Upper lobe of left lung (tissue), 6 donors: ENCODE data around the gene MKLN1. TPM values are rescaled to one million over a fixed set of nuclear protein-coding genes. Genes with fewer than 3 reads are reported as not detected.
A peak's percentile ranks its signal among the peaks of the same experiment; 100 is the strongest.
"Not testable (repeated sequence)": the region's sequence is repeated elsewhere in the genome, so short reads cannot be mapped to it uniquely, and the experiment has no call there.

ENCODE experiments used
- ATAC-seq, 2 donors: fragments of 200-7000 bp; cut with Tn5 transposase; one replicate each; pipeline ENCODE4 v1.9.1; 2022; ENCODE audit warnings: mild to moderate bottlenecking in 2 of 2, moderate library complexity in 2 of 2; ENCODE audit not compliant: low FRiP score in 2 of 2
- DNase-seq, 2 donors: peaks; one replicate each; pipeline ENCODE4 v3.0.0-alpha.2; 2019 to 2020
- H3K27ac ChIP-seq, 4 donors: fragments of 200-600 bp; sonication (generic); one replicate each; pipeline ENCODE4 v1.5.1; 2016 to 2019
- H3K27me3 ChIP-seq, 4 donors: fragments of 200-600 bp; sonication (generic); one replicate each; pipeline ENCODE4 v1.5.1; 2017 to 2019
- H3K36me3 ChIP-seq, 4 donors: fragments of 200-600 bp; sonication (generic); one replicate each; pipeline ENCODE4 v1.5.1; 2016 to 2019
- H3K4me1 ChIP-seq, 4 donors: fragments of 200-600 bp; sonication (generic); one replicate each; pipeline ENCODE4 v1.5.1; 2018 to 2019
- H3K4me3 ChIP-seq, 4 donors: fragments of 200-600 bp; sonication (generic); one replicate each; pipeline ENCODE4 v1.5.1; 2017 to 2019; ENCODE audit warnings: mild to moderate bottlenecking in 2 of 4, moderate library complexity in 1 of 4
- H3K9me3 ChIP-seq, 4 donors: fragments of 200-600 bp; sonication (generic); one replicate each; pipeline ENCODE4 v1.5.1; 2018 to 2019
- CTCF ChIP-seq, 6 experiments: fragments of 450-650 bp in 4 of 6; fragments of 200-600 bp in 2 of 6; sonication (generic) in 2 of 6; IDR thresholded peaks; one replicate each; pipeline ENCODE4 v1.5.1; 2016 to 2019; ENCODE audit warnings: antibody characterized with exemption in 6 of 6
- EP300 ChIP-seq, 4 donors: sonication (generic); formaldehyde crosslinking; IDR thresholded peaks; one replicate each; pipeline ENCODE4 v1.5.1; 2017; ENCODE audit warnings: antibody characterized with exemption in 4 of 4, control low read depth in 2 of 4
- POLR2A ChIP-seq, 4 donors: fragments of 450-650 bp; IDR thresholded peaks; one replicate each; pipeline ENCODE4 v1.5.1; 2016 to 2017; ENCODE audit warnings: antibody characterized with exemption in 4 of 4, mild to moderate bottlenecking in 2 of 4
- POLR2AphosphoS5 ChIP-seq, 2 donors: sonication (generic); formaldehyde crosslinking; IDR thresholded peaks; one replicate each; pipeline ENCODE4 v1.5.1; 2017; ENCODE audit warnings: antibody characterized with exemption in 2 of 2
- WGBS, 2 donors: methylation state at CpG; one replicate each; pipeline ENCODE4 v1.1.5; 2017 to 2018; 5-methylcytosine and 5-hydroxymethylcytosine counted together
- total RNA-seq, 6 donors: library from RNA; depleted of rRNA in 4 of 6; stranded (reverse); fragments of >200 nt in 4 of 6; gene quantifications; one replicate each; pipeline versions ENCODE4 v1.1.0 to v1.2.1, GENCODE V29; 2016 to 2021
- donor health status: DM: no; HTN: no; CAD: no; lungs with moderate emphysema.
- donor health status: DM: no; HTN: yes; CAD: no; lungs with severe emphysema.

Gene MKLN1
- total RNA-seq, 6 donors from 2014 or later, result 36.7 to 105 (median 44.5) TPM

GRCh38 chr7:131502810-131503508 is 175.3 kb downstream of the MKLN1 start:
- Histone ChIP-seq H3K4me1 (peaks cover 14 to 27% (median 22%) of the 10 kb centered on the region in 4 donors), H3K4me3 (no peak overlapping the region), H3K27me3 (no peaks in the 10 kb centered on the region), H3K36me3 (peaks cover 0 to 81% (median 11%) of the 10 kb centered on the region in 4 donors), H3K9me3 (no peaks in the 10 kb centered on the region), H3K27ac (peak overlapping the region in 3 of 4 donors; percentile 41 to 68 (median 59))
- ATAC-seq (peak; percentile 21 to 43), DNase-seq (no peak)
- TF ChIP-seq EP300 (IDR thresholded peaks at IDR 0.05) (no peak), POLR2AphosphoS5 (IDR thresholded peaks at IDR 0.05) (peak in 1 of 2 donors; percentile 47), CTCF (IDR thresholded peaks at IDR 0.05) (no peak), POLR2A (IDR thresholded peaks at IDR 0.05) (no peak)
- 41 to 59% methylated on average over 4 to 9 of the region's 9 CpGs for WGBS, 2 donors

- TF ChIP-seq POLR2AphosphoS5 (IDR thresholded peaks at IDR 0.05) (no peak), POLR2A (IDR thresholded peaks at IDR 0.05) (no peak), CTCF (IDR thresholded peaks at IDR 0.05) (no peak), EP300 (IDR thresholded peaks at IDR 0.05) (no peak)
- Histone ChIP-seq H3K36me3 (peaks cover 0 to 81% (median 11%) of the 10 kb centered on the region in 4 donors), H3K9me3 (no peaks in the 10 kb centered on the region), H3K27me3 (no peaks in the 10 kb centered on the region), H3K4me1 (peaks cover 21 to 34% (median 24%) of the 10 kb centered on the region in 4 donors), H3K27ac (peak overlapping the region in 3 of 4 donors; percentile 41 to 68 (median 59)), H3K4me3 (no peak overlapping the region)
- DNase-seq, result no peak
- 52 to 69% methylated on average over 6 of the region's 6 CpGs for WGBS, 2 donors
- no peak for ATAC-seq
Observed at GRCh38 chr7:131503639-131504038, 176.0 kb downstream of the MKLN1 start.

GRCh38 chr7:131504157-131504899 is 176.7 kb downstream of the MKLN1 start:
- Histone ChIP-seq H3K36me3 (peaks cover 0 to 81% (median 8%) of the 10 kb centered on the region in 4 donors), H3K9me3 (no peaks in the 10 kb centered on the region), H3K27ac (peak overlapping the region in 2 of 4 donors; percentile 27 to 68), H3K4me1 (peaks cover 21 to 37% (median 24%) of the 10 kb centered on the region in 4 donors), H3K27me3 (no peaks in the 10 kb centered on the region), H3K4me3 (no peak overlapping the region)
- DNase-seq, result no peak
- TF ChIP-seq EP300 (IDR thresholded peaks at IDR 0.05), result no peak
- no peak for TF ChIP-seq POLR2AphosphoS5 (IDR thresholded peaks at IDR 0.05)
- no peak for TF ChIP-seq POLR2A (IDR thresholded peaks at IDR 0.05)
- no peak for TF ChIP-seq CTCF (IDR thresholded peaks at IDR 0.05)
- WGBS, 2 donors, result 77 to 88% methylated on average over 7 to 14 of the region's 14 CpGs
- ATAC-seq, result no peak

- peaks cover 0 to 80% (median 8%) of the 10 kb centered on the region in 4 donors for H3K36me3 ChIP-seq
- H3K27me3 ChIP-seq, DNase-seq, H3K9me3 ChIP-seq, H3K4me3 ChIP-seq, ATAC-seq: not testable (repeated sequence)
- H3K27ac ChIP-seq, result peak overlapping the region in 2 of 4 donors; percentile 21 to 27
- H3K4me1 ChIP-seq, result peaks cover 21 to 37% (median 24%) of the 10 kb centered on the region in 4 donors
- 85 to 96% methylated on average over 7 to 8 of the region's 8 CpGs for WGBS, 2 donors
Observed at GRCh38 chr7:131505037-131505620, 177.5 kb downstream of the MKLN1 start.
